ENCODE measurements around the gene CLDN1.

GRCh38 chr3:190302212-190302867 is 19.9 kb downstream of the CLDN1 start:
- TF ChIP-seq CTCF (conservative IDR thresholded peaks at IDR 0.05) (no peak), EZH2 (IDR thresholded peaks at IDR 0.05; ENCODE audit: low read depth) (no peak)
